NOMO-1 treated with dmso at 0.1 percent for 144 hours (cell line): ENCODE measurements around the gene NFIA.
"Not testable (repeated sequence)": the region's sequence is repeated elsewhere in the genome, so short reads cannot be mapped to it uniquely, and the experiment has no call there.

Experiments used
- DNase-seq: peaks from one replicate; lab custom pipeline; 2025; ENCODE audit not compliant: unreplicated experiment; lab: John Stamatoyannopoulos, UW

NFIA gene

GRCh38 chr1:61125895-61126294 lies 43.5 kb downstream of the NFIA start:
- no peak for DNase-seq

- DNase-seq = not testable (repeated sequence)
Observed at GRCh38 chr1:61126843-61127242, 44.5 kb downstream of the NFIA start.

GRCh38 chr1:61130338-61131000 lies 48.1 kb downstream of the NFIA start:
- DNase-seq = no peak

- no peak for DNase-seq
Observed at GRCh38 chr1:61131248-61131647, 48.9 kb downstream of the NFIA start.

GRCh38 chr1:61131716-61132115 lies 49.4 kb downstream of the NFIA start:
- DNase-seq = no peak

- DNase-seq = no peak
Observed at GRCh38 chr1:61132176-61132638, 49.8 kb downstream of the NFIA start.

GRCh38 chr1:61132645-61133334 lies 50.4 kb downstream of the NFIA start:
- no peak for DNase-seq

GRCh38 chr1:61133335-61134019 lies 51.1 kb downstream of the NFIA start:
- no peak for DNase-seq

GRCh38 chr1:61135291-61135690 lies 52.9 kb downstream of the NFIA start:
- no peak for DNase-seq

GRCh38 chr1:61138305-61138704 lies 55.9 kb downstream of the NFIA start:
- no peak for DNase-seq

GRCh38 chr1:61138921-61139774 lies 56.8 kb downstream of the NFIA start:
- DNase-seq = peak; percentile 68

- no peak for DNase-seq
Observed at GRCh38 chr1:61139775-61140549, 57.6 kb downstream of the NFIA start.

GRCh38 chr1:61140778-61141177 lies 58.4 kb downstream of the NFIA start:
- peak; percentile 33 for DNase-seq

- DNase-seq = peak; percentile 65
Observed at GRCh38 chr1:61141288-61142042, 59.1 kb downstream of the NFIA start.

- DNase-seq = no peak
Observed at GRCh38 chr1:61142043-61142440, 59.7 kb downstream of the NFIA start.

GRCh38 chr1:61142726-61143500 lies 60.6 kb downstream of the NFIA start:
- no peak for DNase-seq

- DNase-seq = no peak
Observed at GRCh38 chr1:61143821-61144424, 61.6 kb downstream of the NFIA start.
